Tibial nerve (tissue), 4 donors: Measurements from ENCODE around the gene ARHGAP21. TPM values are rescaled to one million over a fixed set of nuclear protein-coding genes. Genes with fewer than 3 reads are reported as not detected.
A peak's percentile ranks its signal among the peaks of the same experiment; 100 is the strongest.

Experiments
- DNase-seq, 2 donors: peaks; one replicate each; pipeline ENCODE4 v3.0.0-alpha.2; 2019; ENCODE audit warnings: low spot score in 2 of 2
- H3K27ac ChIP-seq, 4 donors: fragments of 200-600 bp; sonication (generic) in 3 of 4; one replicate each; pipeline ENCODE4 v1.5.1; 2017 to 2019; ENCODE audit warnings: mild to moderate bottlenecking in 1 of 4
- H3K27me3 ChIP-seq, 2 donors: fragments of 200-600 bp; sonication (generic) in 1 of 2; one replicate each; pipeline versions ENCODE4 v1.5.1 to v1.6.0; 2017 to 2019
- H3K36me3 ChIP-seq, 3 donors: fragments of 200-600 bp; sonication (generic); one replicate each; pipeline ENCODE4 v1.5.1; 2018 to 2019
- H3K4me1 ChIP-seq, 4 donors: fragments of 200-600 bp; sonication (generic) in 3 of 4; one replicate each; pipeline ENCODE4 v1.5.1; 2017 to 2019
- H3K4me3 ChIP-seq, 4 donors: fragments of 200-600 bp; sonication (generic) in 3 of 4; one replicate each; pipeline ENCODE4 v1.5.1; 2017 to 2019; ENCODE audit warnings: mild to moderate bottlenecking in 1 of 4, moderate library complexity in 1 of 4
- H3K9me3 ChIP-seq, 4 donors: fragments of 200-600 bp; sonication (generic) in 3 of 4; one replicate each; pipeline ENCODE4 v1.5.1; 2017 to 2019
- CTCF ChIP-seq, 5 experiments: fragments of 200-600 bp in 3 of 5; fragments of 450-650 bp in 2 of 5; sonication (generic) in 3 of 5; IDR thresholded peaks; one replicate each; pipeline ENCODE4 v1.5.1; 2016 to 2019; ENCODE audit warnings: antibody characterized with exemption in 5 of 5, mild to moderate bottlenecking in 3 of 5, moderate library complexity in 2 of 5
- EP300 ChIP-seq, 2 donors: sonication (generic); formaldehyde crosslinking; IDR thresholded peaks; one replicate each; pipeline ENCODE4 v1.6.1; 2017; ENCODE audit warnings: antibody characterized with exemption in 2 of 2, mild to moderate bottlenecking in 1 of 2
- POLR2A ChIP-seq, 2 donors: fragments of 450-650 bp; IDR thresholded peaks; one replicate each; pipeline ENCODE4 v1.6.1; 2017; ENCODE audit warnings: antibody characterized with exemption in 2 of 2, mild to moderate bottlenecking in 2 of 2, moderate library complexity in 2 of 2
- WGBS, 2 donors: methylation state at CpG; one replicate each; pipeline ENCODE4 v1.1.5; 2018; 5-methylcytosine and 5-hydroxymethylcytosine counted together
- total RNA-seq, 4 donors: library from RNA; depleted of rRNA; stranded (reverse); fragments of >200 nt; gene quantifications; one replicate each; pipeline ENCODE4 v1.1.0, GENCODE V29; 2016

Gene ARHGAP21
- total RNA-seq, 4 donors from 2014 or later, result 56.7 to 116 (median 80.2) TPM

DNA sequence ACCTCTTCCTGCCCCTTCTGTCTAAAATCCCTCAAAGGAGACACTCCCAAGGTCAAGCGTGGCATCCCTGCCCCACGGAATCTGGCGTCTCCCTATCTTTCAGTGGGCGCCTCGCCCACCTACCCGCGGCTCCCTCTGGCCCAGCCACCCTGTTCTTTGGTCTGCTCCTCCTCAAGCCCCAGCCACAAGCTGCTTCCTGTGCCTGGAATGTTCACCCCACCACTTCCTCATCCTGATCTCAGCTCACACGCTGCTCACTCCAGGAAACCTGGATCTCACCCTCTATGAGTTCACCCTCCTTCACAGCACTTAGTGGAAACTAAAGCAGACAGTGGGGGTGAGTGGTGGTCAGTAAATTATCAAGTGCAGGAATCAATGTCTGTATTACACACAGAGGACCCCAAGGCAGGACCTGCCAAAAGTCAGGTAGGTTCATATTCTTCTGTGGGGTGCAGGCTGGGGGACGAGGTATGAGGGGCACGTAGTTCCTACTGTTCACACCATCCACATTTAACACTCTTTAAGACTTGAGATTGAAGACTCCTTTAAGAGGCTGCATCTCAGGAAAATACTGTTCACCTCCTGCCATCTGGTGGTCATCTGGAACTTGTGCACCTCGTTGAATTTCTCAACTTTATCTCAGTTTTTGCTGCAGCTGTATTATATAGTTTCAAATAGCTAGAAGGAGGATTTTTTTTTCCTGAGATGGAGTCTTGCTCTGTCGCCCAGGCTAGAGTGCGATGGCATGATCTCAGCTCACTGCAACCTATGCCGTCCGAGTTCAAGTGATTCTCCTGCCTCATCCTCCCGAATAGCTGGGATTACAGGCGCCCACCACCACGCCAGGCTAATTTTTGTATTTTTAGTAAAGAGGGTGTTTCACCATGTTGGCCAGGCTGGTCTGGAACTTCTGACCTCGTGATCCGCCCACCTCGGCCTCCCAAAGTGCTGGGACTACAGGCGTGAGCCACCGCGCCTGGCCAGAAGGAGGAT lies 166.6 kb downstream of the ARHGAP21 start:
- 54% methylated on average over 24 of the region's 24 CpGs for WGBS, 2 donors
- H3K4me3 ChIP-seq, result no peak overlapping the region
- no peak overlapping the region for H3K27ac ChIP-seq

GRCh38 chr10:24556126-24556749 lies 167.4 kb downstream of the ARHGAP21 start:
- no peaks in the 10 kb centered on the region for H3K36me3 ChIP-seq
- H3K4me1 ChIP-seq, result peaks cover 0 to 13% (median 0%) of the 10 kb centered on the region in 4 donors
- 65 to 71% methylated on average over 4 of the region's 4 CpGs for WGBS, 2 donors
- H3K27me3 ChIP-seq, result no peaks in the 10 kb centered on the region
- DNase-seq, result no peak
- H3K4me3 ChIP-seq, result no peak overlapping the region
- H3K9me3 ChIP-seq, result peaks cover 0 to 4% (median 0%) of the 10 kb centered on the region in 4 donors
- TF ChIP-seq POLR2A (IDR thresholded peaks at IDR 0.05), result no peak
- TF ChIP-seq EP300 (IDR thresholded peaks at IDR 0.05), result no peak
- no peak for TF ChIP-seq CTCF (IDR thresholded peaks at IDR 0.05)
- no peak overlapping the region for H3K27ac ChIP-seq

More for the DNA sequence above, 166.6 kb downstream of the ARHGAP21 start:
- no peak for TF ChIP-seq EP300 (IDR thresholded peaks at IDR 0.05)
- peak; percentile 46 to 71 (median 64) for TF ChIP-seq CTCF (IDR thresholded peaks at IDR 0.05)
- DNase-seq, result no peak
- Histone ChIP-seq H3K9me3 (peaks cover 0 to 4% (median 0%) of the 10 kb centered on the region in 4 donors), H3K36me3 (no peaks in the 10 kb centered on the region), H3K27me3 (no peaks in the 10 kb centered on the region), H3K4me1 (peaks cover 0 to 13% (median 0%) of the 10 kb centered on the region in 4 donors)

GRCh38 chr10:24554036-24554435 lies 169.7 kb downstream of the ARHGAP21 start:
- Histone ChIP-seq H3K36me3 (no peaks in the 10 kb centered on the region), H3K4me3 (no peak overlapping the region), H3K4me1 (peaks cover 0 to 13% (median 0%) of the 10 kb centered on the region in 4 donors), H3K9me3 (no peaks in the 10 kb centered on the region), H3K27ac (no peak overlapping the region), H3K27me3 (no peaks in the 10 kb centered on the region)
- no peak for TF ChIP-seq EP300 (IDR thresholded peaks at IDR 0.05)
- no peak for TF ChIP-seq POLR2A (IDR thresholded peaks at IDR 0.05)
- no peak for TF ChIP-seq CTCF (IDR thresholded peaks at IDR 0.05)
- DNase-seq, result no peak
- WGBS, 2 donors, result 89 to 92% methylated on average over 7 of the region's 7 CpGs

DNA sequence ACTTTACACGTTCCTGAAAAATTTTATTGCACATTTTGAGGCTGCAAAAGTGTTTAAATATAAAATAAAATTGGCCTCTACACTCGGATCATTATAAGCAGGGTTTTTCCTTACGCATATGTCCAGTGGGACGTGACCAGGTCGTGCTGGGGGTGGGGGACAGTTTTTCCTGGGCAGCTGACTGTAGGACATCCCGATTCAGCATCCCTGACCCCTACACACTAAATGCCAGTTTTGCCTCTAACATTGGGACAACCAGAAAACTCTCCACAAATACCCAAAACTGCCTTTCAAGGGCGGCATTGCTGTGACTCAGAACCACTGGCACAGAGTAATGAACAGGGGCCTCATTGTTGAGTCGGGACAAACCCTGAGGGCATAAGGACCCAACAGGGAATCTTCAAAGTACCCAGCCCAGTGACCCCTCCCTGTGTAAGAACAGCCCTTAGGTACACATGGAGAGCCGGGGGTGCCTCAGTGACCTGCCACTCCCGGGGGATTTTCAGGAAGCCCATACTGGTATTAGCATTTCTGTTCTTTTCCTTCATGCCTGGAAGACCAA lies 170.6 kb downstream of the ARHGAP21 start:
- peaks cover 0 to 6% (median 0%) of the 10 kb centered on the region in 3 donors for H3K36me3 ChIP-seq
- no peak for DNase-seq
- no peak for TF ChIP-seq CTCF (IDR thresholded peaks at IDR 0.05)
- TF ChIP-seq POLR2A (IDR thresholded peaks at IDR 0.05), result no peak
- no peak for TF ChIP-seq EP300 (IDR thresholded peaks at IDR 0.05)

More for the DNA sequence above, 170.6 kb downstream of the ARHGAP21 start:
- H3K27me3 ChIP-seq, result no peaks in the 10 kb centered on the region
- peaks cover 0 to 13% (median 0%) of the 10 kb centered on the region in 4 donors for H3K4me1 ChIP-seq
- no peak overlapping the region for H3K27ac ChIP-seq
- WGBS, 2 donors, result 30 to 37% methylated on average over 10 of the region's 10 CpGs
- H3K4me3 ChIP-seq, result no peak overlapping the region
- no peaks in the 10 kb centered on the region for H3K9me3 ChIP-seq
